Measurements from ENCODE around the gene FAHD1. TPM values are rescaled to one million over a fixed set of nuclear protein-coding genes. Genes with fewer than 3 reads are reported as not detected.
A peak's percentile ranks its signal among the peaks of the same experiment; 100 is the strongest.

FAHD1 gene
- polyA plus RNA-seq, 3 donors = 7.5 to 24.9 (median 17.3) TPM

- TF ChIP-seq CTCF (IDR thresholded peaks at IDR 0.05) = peak; percentile 73
- no peaks in the 10 kb centered on the region for H3K4me1 Mint-ChIP-seq
- H3K27me3 Mint-ChIP-seq (ENCODE audit: low read depth in 3 of 3) = peaks cover 40 to 55% (median 44%) of the 10 kb centered on the region in 3 donors
- no peak overlapping the region for H3K27ac Mint-ChIP-seq
- H3K4me3 ChIP-seq (replicated peaks in 1 of 3; ENCODE audit: low read depth in 2 of 3, low read length in 3 of 3) = no peak overlapping the region
- H3K27me3 ChIP-seq (ENCODE audit: control insufficient read depth in 2 of 2, insufficient read depth in 2 of 2, low read length in 2 of 2) = peaks cover 16 to 40% of the 10 kb centered on the region in 2 donors
- no peak overlapping the region for H2AFZ ChIP-seq (ENCODE audit: insufficient read depth, low read depth, low read length, poor library complexity, severe bottlenecking)
- no peaks in the 10 kb centered on the region for H3K36me3 ChIP-seq (replicated peaks in 1 of 2; ENCODE audit: control insufficient read depth in 1 of 2, insufficient read depth in 2 of 2, low read length in 2 of 2)
- DNase-seq = peak; percentile 12 to 32 (median 21)
- no peak overlapping the region for H3K9ac ChIP-seq (ENCODE audit: insufficient read depth, low read length, poor library complexity, severe bottlenecking)
- intact Hi-C loops (cut with micrococcal nuclease) = loop anchor here in 1 of 2 donors (2.0 to 5.0 kb wide), 2 partner anchors 65 to 288 kb away; no protein-coding TSS in a partner anchor
- no peak overlapping the region for H3K4me2 ChIP-seq (replicated peaks; ENCODE audit: extremely low read depth, low read length, poor library complexity, severe bottlenecking)
- H3K9me3 ChIP-seq (replicated peaks in 1 of 2; ENCODE audit: control insufficient read depth in 1 of 2, insufficient read depth in 1 of 2, low read length in 2 of 2) = no peaks in the 10 kb centered on the region
- H3K4me3 Mint-ChIP-seq = no peak overlapping the region
- no peaks in the 10 kb centered on the region for H4K20me1 ChIP-seq (ENCODE audit: insufficient read depth, low read length)
- WGBS (ENCODE audit: insufficient coverage) = no CpG with 5 or more reads among the region's 4 CpGs
- no peaks in the 10 kb centered on the region for H3K79me2 ChIP-seq (ENCODE audit: insufficient read depth, low read length)
- H3K36me3 Mint-ChIP-seq = no peaks in the 10 kb centered on the region
- no peaks in the 10 kb centered on the region for H3K4me1 ChIP-seq (ENCODE audit: control insufficient read depth in 1 of 2, insufficient read depth in 2 of 2, low read length in 2 of 2)
- peaks cover 0 to 4% (median 0%) of the 10 kb centered on the region in 7 donors for H3K9me3 Mint-ChIP-seq
- no peak overlapping the region for H3K27ac ChIP-seq (ENCODE audit: low read depth in 1 of 2, low read length in 2 of 2)
Observed at GRCh38 chr16:1863681-1864460, 36.9 kb downstream of the FAHD1 start.

- peaks cover 0 to 4% (median 0%) of the 10 kb centered on the region in 7 donors for H3K9me3 Mint-ChIP-seq
- Histone ChIP-seq H3K36me3 (replicated peaks in 1 of 2; ENCODE audit: control insufficient read depth in 1 of 2, insufficient read depth in 2 of 2, low read length in 2 of 2) (no peaks in the 10 kb centered on the region), H3K9ac (ENCODE audit: insufficient read depth, low read length, poor library complexity, severe bottlenecking) (no peak overlapping the region), H3K27me3 (ENCODE audit: control insufficient read depth in 2 of 2, insufficient read depth in 2 of 2, low read length in 2 of 2) (peaks cover 8 to 21% of the 10 kb centered on the region in 2 donors), H3K4me2 (replicated peaks; ENCODE audit: extremely low read depth, low read length, poor library complexity, severe bottlenecking) (no peak overlapping the region), H3K79me2 (ENCODE audit: insufficient read depth, low read length) (no peaks in the 10 kb centered on the region), H2AFZ (ENCODE audit: insufficient read depth, low read depth, low read length, poor library complexity, severe bottlenecking) (no peak overlapping the region), H3K9me3 (replicated peaks in 1 of 2; ENCODE audit: control insufficient read depth in 1 of 2, insufficient read depth in 1 of 2, low read length in 2 of 2) (no peaks in the 10 kb centered on the region), H3K4me1 (ENCODE audit: control insufficient read depth in 1 of 2, insufficient read depth in 2 of 2, low read length in 2 of 2) (no peaks in the 10 kb centered on the region), H3K27ac (ENCODE audit: low read depth in 1 of 2, low read length in 2 of 2) (no peak overlapping the region), H4K20me1 (ENCODE audit: insufficient read depth, low read length) (no peaks in the 10 kb centered on the region), H3K4me3 (replicated peaks in 1 of 3; ENCODE audit: low read depth in 2 of 3, low read length in 3 of 3) (no peak overlapping the region)
- H3K4me1 Mint-ChIP-seq = no peaks in the 10 kb centered on the region
- no peaks in the 10 kb centered on the region for H3K36me3 Mint-ChIP-seq
- DNase-seq = no peak
- intact Hi-C loops (cut with micrococcal nuclease) = loop anchor here in 1 of 2 donors (2.0 kb wide), 1 partner anchor 63 kb away; no protein-coding TSS in a partner anchor
- no CpG with 5 or more reads among the region's 6 CpGs for WGBS (ENCODE audit: insufficient coverage)
- TF ChIP-seq CTCF (IDR thresholded peaks at IDR 0.05) = no peak
- peaks cover 21 to 33% (median 30%) of the 10 kb centered on the region in 3 donors for H3K27me3 Mint-ChIP-seq (ENCODE audit: low read depth in 3 of 3)
- peak overlapping the region in 1 of 2 donors; percentile 35 for H3K4me3 Mint-ChIP-seq
- H3K27ac Mint-ChIP-seq = no peak overlapping the region
Observed at GRCh38 chr16:1865902-1866690, 39.1 kb downstream of the FAHD1 start.

Data from CD14-positive monocyte (primary cell).